NCI-H510A treated with DMSO at 0.1 percent for 48 hours (cell line): ENCODE results near the gene PTPN3.
"Not testable (repeated sequence)": the region's sequence is repeated elsewhere in the genome, so short reads cannot be mapped to it uniquely, and the experiment has no call there.

Source experiments
- DNase-seq: peaks from one replicate; lab custom pipeline; 2025; lab: John Stamatoyannopoulos, UW

PTPN3 gene

DNA sequence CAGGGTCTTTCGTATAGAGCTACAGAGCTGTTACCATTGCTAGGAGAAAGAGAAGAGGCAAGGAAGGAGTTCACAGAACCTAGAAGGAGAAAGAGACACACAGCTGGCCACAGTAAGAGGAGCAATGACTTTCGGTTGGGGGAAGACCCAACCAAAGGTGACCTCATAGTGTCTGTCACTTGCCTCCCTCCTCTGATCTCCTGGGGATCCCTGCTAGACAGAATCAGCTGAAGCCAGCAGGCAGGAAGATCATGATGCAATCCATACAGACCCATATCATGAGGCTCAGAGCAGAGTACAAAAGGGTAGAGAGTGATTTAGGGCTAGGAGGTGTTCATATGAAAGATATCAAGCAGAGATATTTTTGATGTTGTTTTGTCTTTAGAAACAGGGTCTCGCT, 151.2 kb downstream of the PTPN3 start:
- DNase-seq: no peak

DNA sequence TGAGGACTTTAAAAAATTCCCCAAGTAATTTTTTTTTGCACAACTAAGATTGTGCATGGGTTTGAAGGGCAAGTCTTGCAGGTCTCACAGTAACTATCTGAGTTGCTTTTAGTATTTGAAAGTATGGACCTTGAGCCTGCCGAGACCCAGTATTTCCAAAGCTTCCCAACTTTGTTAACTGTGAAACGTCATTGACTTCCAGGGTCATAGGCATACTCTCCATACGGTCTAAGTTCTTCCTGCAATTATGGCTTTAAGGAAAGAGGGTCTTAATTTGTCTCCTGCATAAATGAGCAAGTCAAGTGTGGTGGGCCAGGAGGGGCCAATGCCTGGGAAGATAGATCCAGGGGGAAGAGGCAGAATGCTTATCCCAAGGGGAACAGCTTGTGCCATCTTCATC, 153.2 kb downstream of the PTPN3 start:
- no peak for DNase-seq

GRCh38 chr9:109342878-109343277, 155.2 kb downstream of the PTPN3 start:
- DNase-seq: peak; percentile 21

GRCh38 chr9:109341561-109341960, 156.5 kb downstream of the PTPN3 start:
- DNase-seq: no peak

DNA sequence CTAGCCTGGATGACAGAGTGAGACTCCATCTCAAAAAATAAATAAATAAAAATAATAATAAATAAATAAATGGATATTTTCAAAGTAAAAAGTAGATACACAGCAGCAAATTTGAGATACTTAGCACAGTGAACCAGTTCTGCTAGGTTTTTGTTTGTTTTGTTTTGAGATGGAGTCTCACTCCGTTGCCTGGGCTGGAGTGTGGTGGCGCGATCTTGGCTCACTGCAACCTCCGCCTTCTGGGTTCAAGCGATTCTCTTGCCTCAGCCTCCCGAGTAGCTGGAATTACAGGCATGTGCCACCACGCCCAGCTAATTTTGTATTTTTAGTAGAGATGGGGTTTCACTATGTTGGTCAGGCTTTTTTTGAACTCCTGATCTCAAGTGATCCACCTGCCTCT, 157.1 kb downstream of the PTPN3 start:
- not testable (repeated sequence) for DNase-seq

DNA sequence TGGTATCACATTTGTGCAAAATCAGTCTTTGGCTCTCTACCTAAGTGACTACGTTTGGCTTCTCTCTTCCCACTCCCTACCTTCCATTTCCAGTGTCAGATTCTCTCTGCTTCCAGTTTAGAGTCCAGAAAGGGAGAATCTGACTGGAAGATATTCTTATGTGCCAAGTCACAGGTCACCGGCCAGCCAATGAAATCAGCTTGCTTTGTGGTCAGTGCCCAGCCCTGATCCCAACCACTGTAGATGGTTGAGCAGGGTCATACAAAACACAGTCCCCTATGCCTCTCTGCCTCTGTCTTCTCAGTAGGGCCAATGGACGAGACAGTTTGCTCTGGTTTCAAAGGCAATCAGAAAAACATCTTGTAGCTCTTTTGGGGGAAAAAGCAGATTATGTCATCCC, 161.7 kb downstream of the PTPN3 start:
- DNase-seq: no peak

GRCh38 chr9:109335929-109336328, 162.2 kb downstream of the PTPN3 start:
- DNase-seq: no peak

GRCh38 chr9:109335121-109335520, 163.0 kb downstream of the PTPN3 start:
- DNase-seq: no peak

DNA sequence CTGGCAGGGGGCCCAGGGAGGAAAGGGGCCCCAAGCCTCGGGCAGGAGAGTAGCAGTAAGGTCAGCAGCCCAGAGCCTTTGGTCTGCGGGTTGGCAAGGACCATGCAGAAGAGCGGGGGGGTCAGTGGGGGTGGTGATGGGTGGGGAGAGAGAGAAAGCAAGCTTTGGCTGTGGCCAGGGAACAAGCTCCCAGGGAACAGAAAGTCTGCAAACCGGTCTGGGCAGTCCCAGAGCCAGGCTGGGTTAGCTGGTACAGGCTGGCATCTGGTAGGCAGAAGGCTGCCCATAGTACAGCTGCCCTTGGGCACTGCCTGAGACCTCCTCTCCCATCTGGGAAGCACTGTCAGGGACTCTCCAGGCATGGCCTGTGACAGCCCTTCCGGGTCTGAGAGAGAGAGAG, 166.8 kb downstream of the PTPN3 start:
- DNase-seq: peak; percentile 76

GRCh38 chr9:109329638-109330258, 168.4 kb downstream of the PTPN3 start:
- DNase-seq: peak; percentile 42

- no peak for DNase-seq
These were observed 169.0 kb downstream of the PTPN3 start for GRCh38 chr9:109328978-109329637.
